GM12878 (cell line): ENCODE measurements around the gene CDYL2. TPM values are rescaled to one million over a fixed set of nuclear protein-coding genes. Genes with fewer than 3 reads are reported as not detected.

Experiments
- JUNB ChIP-seq: IDR thresholded peaks from 2 replicates; pipeline ENCODE4 v1.6.1; 2016; ENCODE audit warnings: antibody characterized with exemption, mild to moderate bottlenecking
- NFYA ChIP-seq: IDR thresholded peaks from 2 replicates; pipeline ENCODE4 v1.6.1; 2011; ENCODE audit warnings: low read depth, mild to moderate bottlenecking, low read length, improper control_type of control experiment, borderline replicate concordance
- SIN3A ChIP-seq: IDR thresholded peaks from 2 replicates; pipeline ENCODE4 v1.6.1; 2012; ENCODE audit warnings: low read depth, low read length, improper control_type of control experiment
- TBL1XR1 ChIP-seq: IDR thresholded peaks from 2 replicates; pipeline ENCODE4 v1.6.1; 2012; ENCODE audit warnings: low read depth, low read length, improper control_type of control experiment
- ZBED1 ChIP-seq: IDR thresholded peaks from 2 replicates; pipeline ENCODE4 v1.6.1; 2016; ENCODE audit warnings: borderline replicate concordance
- ZNF687 ChIP-seq: fragments of 450-650 bp; IDR thresholded peaks from 2 replicates; pipeline ENCODE4 v1.6.1; 2017; ENCODE audit warnings: mild to moderate bottlenecking, moderate library complexity
- polyA plus RNA-seq, 11 experiments: library from polyadenylated mRNA; depleted of rRNA in 4 of 11; unstranded in 6 of 11; stranded (reverse) in 5 of 11; fragments of >200 nt; fragmentation: Nextera tagmentation in 4 of 11; fragmentation: Illumina TruSeq in 1 of 11; extraction: Ambion mirVana in 4 of 11; extraction: Trizol in 1 of 11; gene quantifications; 1 replicate in 1 of 11; 2 replicates in 10 of 11; pipeline versions ENCODE4 v1.2.1 to v1.2.3, GENCODE V29; 2011 to 2016; ENCODE audit warnings: inconsistent platforms in 2 of 11, missing spikeins in 2 of 11, low read depth in 1 of 11
- total RNA-seq, 4 experiments: library from RNA; depleted of rRNA in 3 of 4; stranded (reverse); fragments of >200 nt in 3 of 4; fragmentation: Illumina TruSeq in 1 of 4; extraction: Trizol in 1 of 4; gene quantifications; 2 replicates each; pipeline versions ENCODE4 v1.2.1 to v1.2.3, GENCODE V29; 2013 to 2021
- TF ChIP-seq, protein P1 (sequence below): fragments of 150-350 bp; IDR thresholded peaks from 2 replicates; pipeline ENCODE4 v1.6.1; 2016; ENCODE audit warnings: low read depth, low read length

The CDYL2 gene
- total and polyA plus RNA-seq, 10 of the 15 experiments (the other 5 are each of a cell fraction or from before 2014, with no cell fraction given) = 0.27 to 22.9 (median 3.9) TPM

DNA sequence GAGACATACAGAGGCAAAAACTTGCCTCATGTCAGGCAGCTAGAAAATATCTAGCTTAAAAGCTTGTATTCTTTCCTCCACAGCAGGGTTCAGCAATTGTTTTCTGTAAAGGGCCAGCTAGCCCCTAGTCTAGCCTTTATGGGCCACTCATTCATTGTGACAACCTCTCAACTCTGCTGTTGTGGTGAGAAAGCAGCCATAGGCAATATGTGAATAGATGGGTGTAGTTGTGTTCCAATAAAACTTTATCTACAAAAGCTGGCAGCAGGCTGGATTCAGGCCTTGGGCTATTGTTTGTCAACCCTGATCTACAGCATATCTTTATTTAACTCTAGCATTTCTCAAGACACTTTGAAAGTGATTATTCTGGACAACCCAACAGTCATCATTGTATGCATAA, 46.4 kb upstream of the CDYL2 start (continued):
- TF ChIP-seq ZNF687 (no peak), NFYA (no peak), ZBED1 (no peak), TBL1XR1 (no peak), SIN3A (no peak), JUNB (no peak)
- TF ChIP-seq, protein P1, sequence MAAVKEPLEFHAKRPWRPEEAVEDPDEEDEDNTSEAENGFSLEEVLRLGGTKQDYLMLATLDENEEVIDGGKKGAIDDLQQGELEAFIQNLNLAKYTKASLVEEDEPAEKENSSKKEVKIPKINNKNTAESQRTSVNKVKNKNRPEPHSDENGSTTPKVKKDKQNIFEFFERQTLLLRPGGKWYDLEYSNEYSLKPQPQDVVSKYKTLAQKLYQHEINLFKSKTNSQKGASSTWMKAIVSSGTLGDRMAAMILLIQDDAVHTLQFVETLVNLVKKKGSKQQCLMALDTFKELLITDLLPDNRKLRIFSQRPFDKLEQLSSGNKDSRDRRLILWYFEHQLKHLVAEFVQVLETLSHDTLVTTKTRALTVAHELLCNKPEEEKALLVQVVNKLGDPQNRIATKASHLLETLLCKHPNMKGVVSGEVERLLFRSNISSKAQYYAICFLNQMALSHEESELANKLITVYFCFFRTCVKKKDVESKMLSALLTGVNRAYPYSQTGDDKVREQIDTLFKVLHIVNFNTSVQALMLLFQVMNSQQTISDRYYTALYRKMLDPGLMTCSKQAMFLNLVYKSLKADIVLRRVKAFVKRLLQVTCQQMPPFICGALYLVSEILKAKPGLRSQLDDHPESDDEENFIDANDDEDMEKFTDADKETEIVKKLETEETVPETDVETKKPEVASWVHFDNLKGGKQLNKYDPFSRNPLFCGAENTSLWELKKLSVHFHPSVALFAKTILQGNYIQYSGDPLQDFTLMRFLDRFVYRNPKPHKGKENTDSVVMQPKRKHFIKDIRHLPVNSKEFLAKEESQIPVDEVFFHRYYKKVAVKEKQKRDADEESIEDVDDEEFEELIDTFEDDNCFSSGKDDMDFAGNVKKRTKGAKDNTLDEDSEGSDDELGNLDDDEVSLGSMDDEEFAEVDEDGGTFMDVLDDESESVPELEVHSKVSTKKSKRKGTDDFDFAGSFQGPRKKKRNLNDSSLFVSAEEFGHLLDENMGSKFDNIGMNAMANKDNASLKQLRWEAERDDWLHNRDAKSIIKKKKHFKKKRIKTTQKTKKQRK = no peak
